ENCODE measurements around the gene NRG2. TPM values are rescaled to one million over a fixed set of nuclear protein-coding genes. Genes with fewer than 3 reads are reported as not detected.

Gene NRG2
- polyA plus RNA-seq, 3 donors, result 0.01 TPM; not detected in 2

DNA sequence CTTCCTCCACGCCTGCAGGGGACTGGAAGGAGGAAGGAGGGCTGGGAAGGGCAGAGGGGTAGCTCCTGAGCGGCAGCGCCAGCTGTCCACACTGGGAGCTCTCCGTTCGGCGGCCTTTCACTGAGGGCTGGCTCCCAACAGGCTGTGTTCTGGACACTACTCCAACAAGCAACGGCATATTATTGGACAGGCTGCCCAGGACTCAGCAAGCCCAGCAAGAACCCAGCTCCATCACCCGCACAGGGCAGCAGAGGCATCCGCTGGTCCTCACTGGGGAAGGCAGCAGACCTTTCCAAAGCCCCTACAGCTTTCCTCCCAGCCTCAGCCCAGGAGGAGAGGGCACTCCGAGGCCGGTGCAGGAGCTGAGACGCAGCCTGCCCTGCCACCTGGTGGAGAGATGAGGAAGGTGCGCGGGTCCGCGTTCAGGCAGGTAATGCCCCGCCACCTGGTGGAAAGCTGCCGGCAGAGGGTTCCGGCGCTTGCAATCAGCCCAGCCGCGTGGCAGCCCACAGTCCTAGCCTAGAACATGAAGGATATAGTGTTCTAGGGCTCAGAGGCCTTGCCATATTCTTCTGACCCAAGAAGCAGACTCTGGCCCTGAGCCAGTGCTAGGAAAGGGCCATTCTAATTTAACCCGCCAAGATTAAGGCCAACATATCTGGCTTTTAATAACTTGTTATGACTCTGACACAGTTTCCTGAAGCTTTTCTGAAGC lies 74.4 kb downstream of the NRG2 start:
- DNase-seq, result peak; percentile 70 to 74 (median 72)
- H3K9ac ChIP-seq (ENCODE audit: insufficient read depth, low read length, poor library complexity, severe bottlenecking), result no peak overlapping the region
- Mint-ChIP-seq H3K9me3 (no peaks in the 10 kb centered on the region), H3K27ac (no peak overlapping the region), H3K36me3 (no peaks in the 10 kb centered on the region), H3K4me1 (peaks cover 4% of the 10 kb centered on the region), H3K4me3 (no peak overlapping the region), H3K27me3 (ENCODE audit: low read depth in 3 of 3) (peaks cover 13 to 30% (median 17%) of the 10 kb centered on the region in 3 donors)
- intact Hi-C loops (cut with micrococcal nuclease), result loop anchor here (2.0 to 5.0 kb wide), 3 partner anchors 180 to 336 kb away; no protein-coding TSS in a partner anchor
- TF ChIP-seq, protein P1, sequence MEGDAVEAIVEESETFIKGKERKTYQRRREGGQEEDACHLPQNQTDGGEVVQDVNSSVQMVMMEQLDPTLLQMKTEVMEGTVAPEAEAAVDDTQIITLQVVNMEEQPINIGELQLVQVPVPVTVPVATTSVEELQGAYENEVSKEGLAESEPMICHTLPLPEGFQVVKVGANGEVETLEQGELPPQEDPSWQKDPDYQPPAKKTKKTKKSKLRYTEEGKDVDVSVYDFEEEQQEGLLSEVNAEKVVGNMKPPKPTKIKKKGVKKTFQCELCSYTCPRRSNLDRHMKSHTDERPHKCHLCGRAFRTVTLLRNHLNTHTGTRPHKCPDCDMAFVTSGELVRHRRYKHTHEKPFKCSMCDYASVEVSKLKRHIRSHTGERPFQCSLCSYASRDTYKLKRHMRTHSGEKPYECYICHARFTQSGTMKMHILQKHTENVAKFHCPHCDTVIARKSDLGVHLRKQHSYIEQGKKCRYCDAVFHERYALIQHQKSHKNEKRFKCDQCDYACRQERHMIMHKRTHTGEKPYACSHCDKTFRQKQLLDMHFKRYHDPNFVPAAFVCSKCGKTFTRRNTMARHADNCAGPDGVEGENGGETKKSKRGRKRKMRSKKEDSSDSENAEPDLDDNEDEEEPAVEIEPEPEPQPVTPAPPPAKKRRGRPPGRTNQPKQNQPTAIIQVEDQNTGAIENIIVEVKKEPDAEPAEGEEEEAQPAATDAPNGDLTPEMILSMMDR (IDR thresholded peaks at IDR 0.05), result peak; percentile 100
- H3K4me2 ChIP-seq (replicated peaks; ENCODE audit: extremely low read depth, low read length, poor library complexity, severe bottlenecking), result no peak overlapping the region
- peaks cover 5 to 7% of the 10 kb centered on the region in 2 donors for H3K27me3 ChIP-seq (ENCODE audit: control insufficient read depth in 2 of 2, insufficient read depth in 2 of 2, low read length in 2 of 2)
- H3K4me1 ChIP-seq (ENCODE audit: control insufficient read depth in 1 of 2, insufficient read depth in 2 of 2, low read length in 2 of 2), result no peaks in the 10 kb centered on the region
- H3K27ac ChIP-seq (ENCODE audit: low read depth in 1 of 2, low read length in 2 of 2), result no peak overlapping the region
- WGBS (ENCODE audit: insufficient coverage), result 28% methylated on average over 21 of the region's 23 CpGs
- no peaks in the 10 kb centered on the region for H3K36me3 ChIP-seq (replicated peaks in 1 of 2; ENCODE audit: control insufficient read depth in 1 of 2, insufficient read depth in 2 of 2, low read length in 2 of 2)
- H4K20me1 ChIP-seq (ENCODE audit: insufficient read depth, low read length), result no peaks in the 10 kb centered on the region
- no peak overlapping the region for H2AFZ ChIP-seq (ENCODE audit: insufficient read depth, low read depth, low read length, poor library complexity, severe bottlenecking)
- no peaks in the 10 kb centered on the region for H3K79me2 ChIP-seq (ENCODE audit: insufficient read depth, low read length)
- no peaks in the 10 kb centered on the region for H3K9me3 ChIP-seq (replicated peaks in 1 of 2; ENCODE audit: control insufficient read depth in 1 of 2, insufficient read depth in 1 of 2, low read length in 2 of 2)
- no peak overlapping the region for H3K4me3 ChIP-seq (replicated peaks in 1 of 3; ENCODE audit: low read depth in 2 of 3, low read length in 3 of 3)

GRCh38 chr5:139967353-139967752 lies 75.7 kb downstream of the NRG2 start:
- Mint-ChIP-seq H3K4me1 (peaks cover 4% of the 10 kb centered on the region), H3K4me3 (no peak overlapping the region), H3K36me3 (no peaks in the 10 kb centered on the region), H3K9me3 (no peaks in the 10 kb centered on the region), H3K27ac (no peak overlapping the region), H3K27me3 (ENCODE audit: low read depth in 3 of 3) (peaks cover 13 to 27% (median 17%) of the 10 kb centered on the region in 3 donors)
- TF ChIP-seq, protein P1 (IDR thresholded peaks at IDR 0.05), result no peak
- intact Hi-C loops (cut with micrococcal nuclease), result loop anchor here in 1 of 2 donors (5.0 kb wide), 1 partner anchor 335 kb away; no protein-coding TSS in a partner anchor
- Histone ChIP-seq H3K27ac (ENCODE audit: low read depth in 1 of 2, low read length in 2 of 2) (no peak overlapping the region), H3K36me3 (replicated peaks in 1 of 2; ENCODE audit: control insufficient read depth in 1 of 2, insufficient read depth in 2 of 2, low read length in 2 of 2) (no peaks in the 10 kb centered on the region), H3K27me3 (ENCODE audit: control insufficient read depth in 2 of 2, insufficient read depth in 2 of 2, low read length in 2 of 2) (peaks cover 5 to 7% of the 10 kb centered on the region in 2 donors), H4K20me1 (ENCODE audit: insufficient read depth, low read length) (no peaks in the 10 kb centered on the region), H3K4me3 (replicated peaks in 1 of 3; ENCODE audit: low read depth in 2 of 3, low read length in 3 of 3) (no peak overlapping the region), H3K4me1 (ENCODE audit: control insufficient read depth in 1 of 2, insufficient read depth in 2 of 2, low read length in 2 of 2) (no peaks in the 10 kb centered on the region), H3K4me2 (replicated peaks; ENCODE audit: extremely low read depth, low read length, poor library complexity, severe bottlenecking) (no peak overlapping the region), H3K9ac (ENCODE audit: insufficient read depth, low read length, poor library complexity, severe bottlenecking) (no peak overlapping the region), H2AFZ (ENCODE audit: insufficient read depth, low read depth, low read length, poor library complexity, severe bottlenecking) (no peak overlapping the region), H3K9me3 (replicated peaks in 1 of 2; ENCODE audit: control insufficient read depth in 1 of 2, insufficient read depth in 1 of 2, low read length in 2 of 2) (no peaks in the 10 kb centered on the region), H3K79me2 (ENCODE audit: insufficient read depth, low read length) (no peaks in the 10 kb centered on the region)
- DNase-seq, result no peak
- WGBS (ENCODE audit: insufficient coverage), result 94% methylated on average over 5 of the region's 8 CpGs
